HG02610 (cell line): ENCODE results near the gene CUEDC1.

Experiments used
- ATAC-seq: cut with Tn5 transposase; IDR thresholded peaks from one replicate; pipeline ENCODE4 v1.9.1; 2021; ENCODE audit warnings: mild to moderate bottlenecking, moderate library complexity; ENCODE audit not compliant: unreplicated experiment

CUEDC1 gene

GRCh38 chr17:57918017-57918895 lies 37.0 kb downstream of the CUEDC1 start:
- no peak for ATAC-seq

- no peak for ATAC-seq
These were observed 38.0 kb downstream of the CUEDC1 start for GRCh38 chr17:57916925-57917858.

- no peak for ATAC-seq
These were observed 39.0 kb downstream of the CUEDC1 start for GRCh38 chr17:57915985-57916757.

GRCh38 chr17:57915544-57915943 lies 39.7 kb downstream of the CUEDC1 start:
- ATAC-seq, result no peak

- ATAC-seq, result no peak
These were observed 40.7 kb downstream of the CUEDC1 start for GRCh38 chr17:57914273-57915142.

GRCh38 chr17:57913575-57914272 lies 41.5 kb downstream of the CUEDC1 start:
- ATAC-seq, result no peak

GRCh38 chr17:57911834-57912673 lies 43.2 kb downstream of the CUEDC1 start:
- no peak for ATAC-seq

- ATAC-seq, result no peak
These were observed 44.5 kb downstream of the CUEDC1 start for GRCh38 chr17:57910462-57911420.

GRCh38 chr17:57909551-57909950 lies 45.7 kb downstream of the CUEDC1 start:
- ATAC-seq, result no peak

- no peak for ATAC-seq
These were observed 46.9 kb downstream of the CUEDC1 start for GRCh38 chr17:57908278-57908677.

- no peak for ATAC-seq
These were observed 48.3 kb downstream of the CUEDC1 start for GRCh38 chr17:57906910-57907309.

- ATAC-seq, result no peak
These were observed 49.2 kb downstream of the CUEDC1 start for GRCh38 chr17:57905875-57906455.

GRCh38 chr17:57903961-57904360 lies 51.3 kb downstream of the CUEDC1 start:
- no peak for ATAC-seq

- ATAC-seq, result peak; percentile 65
These were observed 52.1 kb downstream of the CUEDC1 start for GRCh38 chr17:57902800-57903759.

- ATAC-seq, result peak; percentile 80
These were observed 53.0 kb downstream of the CUEDC1 start for GRCh38 chr17:57902117-57902799.
